ENCODE data around the gene HAX1. TPM values are rescaled to one million over a fixed set of nuclear protein-coding genes. Genes with fewer than 3 reads are reported as not detected.

Gene HAX1
- total and polyA plus RNA-seq, 2 donors (not counting 1 experiment from before 2014, with no cell fraction given) = 89.9 to 152 TPM

- Histone ChIP-seq H3K27me3 (ENCODE audit: control insufficient read depth, insufficient read depth, low read length) (no peaks in the 10 kb centered on the region), H3K4me1 (ENCODE audit: control insufficient read depth, extremely low read depth, insufficient read depth, low read length) (no peaks in the 10 kb centered on the region), H3K9me3 (ENCODE audit: control insufficient read depth, insufficient read depth, low read depth, low read length) (no peaks in the 10 kb centered on the region), H2AFZ (ENCODE audit: low read length) (no peak overlapping the region), H3K4me3 (replicated peaks in 1 of 4; ENCODE audit: control extremely low read depth in 1 of 4, insufficient read depth in 1 of 4, low read depth in 3 of 4, low read length in 4 of 4) (no peak overlapping the region), H3K4me2 (ENCODE audit: extremely low read depth, insufficient read depth, low read length) (no peak overlapping the region), H3K9ac (ENCODE audit: insufficient read depth, low read length) (no peak overlapping the region), H3K27ac (ENCODE audit: insufficient read depth, low read length) (no peak overlapping the region), H3K79me2 (ENCODE audit: control insufficient read depth, insufficient read depth, low read length) (no peaks in the 10 kb centered on the region), H4K20me1 (ENCODE audit: control insufficient read depth, extremely low read depth, insufficient read depth, low read length) (no peaks in the 10 kb centered on the region), H3K36me3 (ENCODE audit: control insufficient read depth, insufficient read depth, low read length) (no peaks in the 10 kb centered on the region)
- TF ChIP-seq CTCF (conservative IDR thresholded peaks at IDR 0.05 in 1 of 2, IDR thresholded peaks at IDR 0.05 in 1 of 2; ENCODE audit: low read depth in 1 of 2, low read length in 2 of 2) (no peak), EZH2 (IDR thresholded peaks at IDR 0.05; ENCODE audit: low read length, missing control alignments) (no peak)
- no peak for DNase-seq (ENCODE audit: low read depth in 2 of 2)
Observed at GRCh38 chr1:154288661-154289060, 16.2 kb downstream of the HAX1 start.

DNA sequence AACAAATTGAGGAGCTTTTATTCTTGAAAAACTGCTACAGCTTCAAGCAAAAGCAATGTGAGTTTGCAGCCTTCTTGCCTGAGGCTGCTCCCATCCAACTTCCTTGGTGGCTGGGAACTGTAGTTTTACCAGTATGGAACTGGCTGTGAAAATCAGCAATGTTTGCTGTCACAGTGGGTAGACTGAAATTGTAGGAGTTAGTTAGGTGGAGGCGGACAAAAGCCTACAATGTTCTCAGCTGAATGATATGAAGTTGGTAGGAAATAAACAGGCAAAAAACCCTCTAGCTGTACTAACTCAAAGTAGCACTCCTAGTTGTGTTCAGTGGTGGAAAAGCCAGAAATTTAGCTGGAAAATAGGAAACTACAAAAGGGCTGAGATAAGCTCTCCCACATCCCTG, 18.5 kb downstream of the HAX1 start:
- Histone ChIP-seq H3K9ac (ENCODE audit: insufficient read depth, low read length) (no peak overlapping the region), H3K9me3 (ENCODE audit: control insufficient read depth, insufficient read depth, low read depth, low read length) (no peaks in the 10 kb centered on the region), H3K27me3 (ENCODE audit: control insufficient read depth, insufficient read depth, low read length) (no peaks in the 10 kb centered on the region), H3K36me3 (ENCODE audit: control insufficient read depth, insufficient read depth, low read length) (no peaks in the 10 kb centered on the region), H3K4me1 (ENCODE audit: control insufficient read depth, extremely low read depth, insufficient read depth, low read length) (no peaks in the 10 kb centered on the region), H3K4me3 (replicated peaks in 1 of 4; ENCODE audit: control extremely low read depth in 1 of 4, insufficient read depth in 1 of 4, low read depth in 3 of 4, low read length in 4 of 4) (no peak overlapping the region), H2AFZ (ENCODE audit: low read length) (no peak overlapping the region), H3K4me2 (ENCODE audit: extremely low read depth, insufficient read depth, low read length) (no peak overlapping the region), H3K27ac (ENCODE audit: insufficient read depth, low read length) (no peak overlapping the region), H3K79me2 (ENCODE audit: control insufficient read depth, insufficient read depth, low read length) (no peaks in the 10 kb centered on the region), H4K20me1 (ENCODE audit: control insufficient read depth, extremely low read depth, insufficient read depth, low read length) (no peaks in the 10 kb centered on the region)
- DNase-seq (ENCODE audit: low read depth in 2 of 2) = no peak
- TF ChIP-seq CTCF (conservative IDR thresholded peaks at IDR 0.05 in 1 of 2, IDR thresholded peaks at IDR 0.05 in 1 of 2; ENCODE audit: low read depth in 1 of 2, low read length in 2 of 2) (no peak), EZH2 (IDR thresholded peaks at IDR 0.05; ENCODE audit: low read length, missing control alignments) (no peak)

DNA sequence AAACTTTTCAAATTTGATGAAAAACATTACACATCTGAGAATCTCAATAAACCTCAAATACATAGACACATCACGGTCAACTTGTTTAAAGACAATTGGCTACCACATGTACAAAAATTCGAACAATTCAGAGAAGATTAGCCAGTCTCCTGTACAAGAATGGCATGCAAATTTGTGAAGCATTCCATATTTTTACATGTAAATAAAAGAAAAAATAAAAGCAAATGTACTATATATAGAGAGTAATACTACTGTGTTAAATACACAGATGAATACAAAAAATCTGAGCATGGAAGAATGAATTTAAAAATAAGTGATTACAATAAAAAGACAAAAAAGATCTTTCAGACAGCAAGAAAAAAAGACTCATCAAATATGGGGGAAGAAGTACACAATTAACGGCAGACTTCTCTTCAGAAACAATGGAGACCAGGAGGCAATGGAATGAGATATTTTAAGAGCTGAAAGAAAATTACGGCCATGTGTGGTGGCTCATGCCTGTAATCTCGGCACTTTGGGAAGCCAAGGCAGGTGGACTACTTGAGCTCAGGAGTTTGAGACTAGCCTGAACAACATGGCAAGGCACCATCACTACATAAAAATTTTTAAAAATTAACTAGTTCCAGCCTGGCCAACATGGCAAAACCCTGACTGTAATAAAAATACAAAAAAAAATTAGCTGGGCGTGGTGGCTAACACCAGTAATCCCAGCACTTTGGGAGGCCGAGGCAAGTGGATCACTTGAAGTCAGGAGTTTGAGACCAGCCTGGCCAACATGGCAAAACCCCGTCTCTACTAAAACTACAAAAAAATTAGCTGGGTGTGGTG, 23.2 kb downstream of the HAX1 start:
- H3K4me1 ChIP-seq (ENCODE audit: control insufficient read depth, extremely low read depth, insufficient read depth, low read length) = no peaks in the 10 kb centered on the region
- no peak overlapping the region for H3K27ac ChIP-seq (ENCODE audit: insufficient read depth, low read length)
- no peaks in the 10 kb centered on the region for H3K79me2 ChIP-seq (ENCODE audit: control insufficient read depth, insufficient read depth, low read length)
- H2AFZ ChIP-seq (ENCODE audit: low read length) = no peak overlapping the region
- H3K9ac ChIP-seq (ENCODE audit: insufficient read depth, low read length) = no peak overlapping the region
- H3K27me3 ChIP-seq (ENCODE audit: control insufficient read depth, insufficient read depth, low read length) = no peaks in the 10 kb centered on the region
- H3K4me2 ChIP-seq (ENCODE audit: extremely low read depth, insufficient read depth, low read length) = no peak overlapping the region
- H3K4me3 ChIP-seq (replicated peaks in 1 of 4; ENCODE audit: control extremely low read depth in 1 of 4, insufficient read depth in 1 of 4, low read depth in 3 of 4, low read length in 4 of 4) = no peak overlapping the region
- H4K20me1 ChIP-seq (ENCODE audit: control insufficient read depth, extremely low read depth, insufficient read depth, low read length) = no peaks in the 10 kb centered on the region
- no peaks in the 10 kb centered on the region for H3K9me3 ChIP-seq (ENCODE audit: control insufficient read depth, insufficient read depth, low read depth, low read length)
- no peak for TF ChIP-seq EZH2 (IDR thresholded peaks at IDR 0.05; ENCODE audit: low read length, missing control alignments)
- no peak for TF ChIP-seq CTCF (conservative IDR thresholded peaks at IDR 0.05 in 1 of 2, IDR thresholded peaks at IDR 0.05 in 1 of 2; ENCODE audit: low read depth in 1 of 2, low read length in 2 of 2)
- DNase-seq (ENCODE audit: low read depth in 2 of 2) = peak in 1 of 2 donors; percentile 10
- no peaks in the 10 kb centered on the region for H3K36me3 ChIP-seq (ENCODE audit: control insufficient read depth, insufficient read depth, low read length)
